GM19351 (cell line): ENCODE data around the gene GAS7.

Experiments
- ATAC-seq: cut with Tn5 transposase; IDR thresholded peaks from one replicate; pipeline ENCODE4 v1.9.1; 2021; ENCODE audit warnings: mild to moderate bottlenecking, moderate library complexity; ENCODE audit not compliant: unreplicated experiment

GAS7 gene

DNA sequence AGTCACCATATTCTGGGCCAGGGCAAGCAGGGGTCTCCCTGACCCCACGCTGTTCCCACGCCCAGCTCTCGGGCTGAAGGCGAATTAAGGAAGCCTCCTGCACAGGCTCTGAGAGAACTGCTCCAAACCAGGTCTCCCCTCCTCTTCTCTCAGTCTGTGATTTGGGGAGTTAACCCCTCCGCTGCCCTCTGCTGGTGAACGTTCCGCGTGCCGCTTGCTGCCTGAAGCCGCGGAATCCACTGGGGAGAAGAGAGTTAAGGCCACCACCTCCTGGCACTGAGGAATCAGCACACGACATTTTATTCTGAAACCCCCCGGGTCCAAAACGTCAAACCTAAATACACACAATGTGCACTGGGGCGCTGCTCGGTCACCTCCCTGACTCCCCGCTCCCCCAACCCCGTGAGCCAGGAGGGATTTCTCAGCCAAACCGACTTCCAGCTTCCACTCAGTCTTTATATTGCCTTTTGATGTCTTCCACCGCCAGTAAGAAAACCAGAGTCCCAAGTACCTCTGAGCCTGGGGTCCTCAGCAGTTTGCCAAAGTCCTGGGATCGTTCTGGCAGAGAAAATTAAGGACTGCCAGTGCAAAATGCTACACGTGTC, 238.9 kb downstream of the GAS7 start:
- no peak for ATAC-seq

DNA sequence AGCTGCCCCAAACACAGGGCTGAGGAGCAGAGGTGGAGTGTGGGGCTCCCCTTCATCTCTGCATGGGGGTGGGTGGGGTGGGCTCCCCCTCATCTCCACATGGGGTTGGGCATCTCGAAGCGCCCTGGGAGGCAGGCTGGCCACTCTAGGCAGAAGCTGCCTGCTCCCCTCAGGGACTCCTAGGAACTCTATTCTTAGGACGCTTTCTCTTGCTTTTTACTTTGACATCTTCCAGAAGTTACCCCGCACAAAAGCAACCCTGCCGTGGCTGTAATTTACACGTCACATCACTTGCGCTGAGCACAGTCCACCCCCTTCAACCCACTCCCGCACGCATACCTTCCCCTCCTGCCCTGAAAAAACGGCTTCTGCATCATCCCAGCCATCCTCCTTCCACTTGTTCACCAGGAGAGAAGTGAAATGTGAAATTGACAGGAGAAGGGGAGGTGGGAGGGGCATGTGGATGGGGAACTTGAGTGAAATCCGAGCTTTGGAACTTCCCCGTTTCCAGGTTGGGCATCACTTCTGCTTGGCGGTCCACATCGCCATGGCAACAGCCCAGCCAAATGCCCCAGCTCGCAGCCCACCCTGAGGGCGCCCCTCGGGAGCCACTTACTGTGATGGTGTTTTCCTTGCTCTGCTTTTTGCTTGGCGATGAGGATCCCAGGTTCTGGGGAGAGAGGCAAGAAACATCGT, 239.7 kb downstream of the GAS7 start:
- ATAC-seq: no peak

DNA sequence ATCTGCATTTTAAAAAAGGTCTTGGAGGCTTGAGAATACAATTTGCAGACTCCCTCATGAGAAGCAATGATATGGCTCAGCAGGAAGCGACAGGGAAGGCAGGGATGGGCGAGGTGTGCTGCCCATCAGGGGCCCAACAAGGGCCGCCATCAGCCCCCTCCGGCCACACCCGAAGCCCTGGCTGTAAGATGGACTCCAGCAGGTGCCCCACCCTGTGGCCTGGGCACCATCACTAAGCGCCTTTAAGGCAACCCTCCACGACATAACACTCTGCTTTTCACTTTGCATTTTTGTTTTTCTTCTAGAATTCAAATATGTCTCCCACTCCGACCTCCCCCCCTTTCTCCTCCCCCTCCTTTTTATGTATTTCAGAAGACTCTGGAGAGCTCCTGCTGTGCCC, 241.2 kb downstream of the GAS7 start:
- no peak for ATAC-seq

DNA sequence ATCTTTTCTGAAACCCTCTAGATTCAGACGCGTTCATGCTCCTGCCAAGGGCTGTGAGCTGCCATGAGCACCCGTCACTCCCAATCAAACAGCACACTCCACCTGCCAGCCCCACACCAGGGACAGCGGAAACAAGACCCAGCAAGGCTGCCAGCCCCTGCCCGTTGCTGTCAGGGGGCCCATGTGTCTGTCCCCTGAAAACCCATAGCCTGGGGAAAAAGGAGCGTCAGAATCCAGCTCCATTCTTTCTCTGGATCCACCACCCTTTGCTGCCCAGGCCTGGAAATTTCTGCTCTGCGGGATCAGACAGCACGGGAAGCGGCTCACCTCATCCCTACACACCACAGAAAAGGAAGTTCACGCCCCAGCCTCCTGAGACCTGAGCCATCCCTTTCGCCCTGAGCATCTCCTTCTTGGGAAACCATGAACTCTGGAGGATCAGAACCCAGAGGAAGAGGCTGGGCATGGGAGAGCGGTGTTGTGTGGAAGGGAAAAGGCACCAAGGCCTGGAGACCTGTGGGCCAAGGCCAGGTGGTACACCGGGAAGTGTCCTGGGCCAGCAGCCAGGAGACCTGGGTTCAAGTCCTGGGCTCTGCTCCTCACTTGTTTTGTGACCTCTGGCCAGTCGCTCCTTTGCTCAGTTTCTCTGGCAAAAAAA, 241.8 kb downstream of the GAS7 start:
- no peak for ATAC-seq

DNA sequence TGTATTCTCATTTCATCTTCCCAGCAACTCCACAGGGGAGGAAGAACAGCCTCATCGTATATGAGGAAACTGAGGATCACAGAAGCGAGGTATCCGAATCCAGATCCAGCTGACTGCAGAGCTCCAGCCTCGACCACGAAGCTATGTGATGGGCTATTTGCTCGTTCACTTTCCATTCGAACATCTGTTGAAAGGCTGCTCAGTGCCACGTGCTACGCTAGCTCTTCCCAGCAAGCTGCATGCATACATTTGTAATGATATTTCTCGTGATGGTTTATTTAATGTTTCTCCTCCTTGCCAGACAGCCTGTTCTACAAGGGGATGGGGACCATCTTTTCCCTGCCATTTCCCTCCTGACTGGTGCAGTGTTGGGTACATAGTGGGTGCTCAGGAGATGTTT, 244.9 kb downstream of the GAS7 start:
- ATAC-seq: no peak

DNA sequence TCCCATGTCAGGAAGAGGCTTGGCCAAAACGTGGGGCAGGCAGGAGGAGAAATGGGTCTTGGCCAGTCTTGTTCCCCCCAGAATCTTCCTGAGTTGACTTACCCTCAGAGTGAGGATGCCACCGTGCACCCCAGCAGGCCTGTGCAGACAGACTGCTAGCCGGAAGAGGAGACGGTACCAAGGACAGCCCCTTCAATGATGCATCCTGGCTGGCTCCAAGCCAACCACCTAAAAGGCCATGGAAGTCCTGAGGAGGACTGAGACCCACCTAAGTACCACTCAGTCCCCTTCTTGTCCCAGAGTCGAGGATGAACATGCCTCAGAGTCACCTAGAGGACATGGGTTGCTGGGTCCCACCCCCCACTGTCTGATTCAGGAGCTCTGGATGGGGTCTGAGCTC, 246.6 kb downstream of the GAS7 start:
- ATAC-seq: no peak

DNA sequence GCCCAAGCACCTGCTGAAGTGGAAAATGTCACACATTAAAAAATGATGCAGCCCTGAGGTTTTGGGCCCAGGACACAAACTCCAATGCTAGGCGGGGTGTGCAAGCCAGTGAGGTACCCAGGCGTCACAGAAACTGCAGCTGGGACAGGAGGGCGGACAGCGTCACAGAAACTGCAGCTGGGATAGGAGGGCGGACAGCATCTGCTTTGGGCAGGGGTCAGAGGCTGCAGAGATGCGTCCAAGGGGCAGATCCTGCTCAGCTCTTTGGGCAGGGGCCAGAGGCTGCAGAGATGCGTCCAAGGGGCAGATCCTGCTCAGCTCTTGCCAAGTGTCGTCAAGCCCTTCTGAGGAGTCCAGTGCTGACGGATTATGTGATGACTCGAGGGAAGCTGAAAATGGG, 249.5 kb downstream of the GAS7 start:
- no peak for ATAC-seq

DNA sequence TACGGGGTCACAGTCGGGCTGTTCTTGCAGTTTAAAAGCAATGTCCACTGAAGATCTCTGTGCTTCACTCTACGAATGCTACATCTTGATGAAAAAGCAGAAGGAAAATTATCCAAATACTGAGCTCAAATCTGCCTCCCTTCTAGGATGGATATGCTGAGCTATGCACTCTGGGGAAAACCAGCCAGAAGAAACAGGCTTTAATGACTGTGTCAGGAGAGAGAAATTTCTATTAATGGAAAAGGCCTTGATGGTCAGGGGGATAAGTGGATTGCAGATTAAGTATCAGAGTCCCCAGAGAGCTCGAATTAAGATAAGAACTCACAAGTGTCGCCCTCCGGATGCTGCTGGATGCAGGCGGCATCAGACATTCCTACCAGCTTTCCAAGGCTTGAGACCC, 253.7 kb downstream of the GAS7 start:
- ATAC-seq: no peak

DNA sequence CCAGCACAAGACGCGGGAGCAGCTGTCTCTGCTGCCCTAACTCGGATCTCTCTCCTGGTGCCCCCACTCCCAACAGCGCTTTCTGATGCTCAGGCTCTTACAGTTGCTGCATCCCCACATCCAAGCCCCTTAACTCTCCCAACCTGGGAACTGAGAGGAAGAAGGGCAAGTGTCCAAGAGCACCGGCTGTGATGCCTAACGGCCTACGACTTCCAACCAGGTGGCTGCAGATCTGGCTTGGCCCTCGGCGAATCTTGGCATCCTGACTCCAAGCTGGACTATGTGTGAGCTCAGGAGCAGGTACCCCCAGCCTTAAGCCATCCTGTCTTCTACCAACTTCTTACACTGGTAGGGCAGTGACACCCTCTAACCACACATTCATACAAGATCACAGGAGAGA, 255.1 kb downstream of the GAS7 start:
- ATAC-seq: no peak

DNA sequence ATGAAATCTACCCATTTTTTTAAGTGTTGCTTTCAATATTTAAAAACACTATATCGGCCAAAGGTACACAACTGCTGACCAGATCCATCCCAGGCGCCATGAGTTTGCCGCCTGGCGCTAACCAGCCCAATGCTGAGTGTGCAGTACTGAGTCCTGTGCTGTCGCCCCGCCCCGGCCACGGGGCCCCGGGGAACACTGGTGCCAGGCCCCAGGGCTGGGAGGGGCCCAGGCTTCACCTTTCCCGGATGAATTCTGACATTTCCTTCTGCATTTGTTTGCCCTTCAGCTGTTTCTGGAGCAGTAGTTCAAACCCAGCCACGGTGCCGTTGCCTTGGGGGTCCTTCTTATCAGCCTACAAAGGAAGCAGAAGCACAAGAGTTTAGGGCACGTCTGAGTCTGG, 255.5 kb downstream of the GAS7 start:
- ATAC-seq: no peak

DNA sequence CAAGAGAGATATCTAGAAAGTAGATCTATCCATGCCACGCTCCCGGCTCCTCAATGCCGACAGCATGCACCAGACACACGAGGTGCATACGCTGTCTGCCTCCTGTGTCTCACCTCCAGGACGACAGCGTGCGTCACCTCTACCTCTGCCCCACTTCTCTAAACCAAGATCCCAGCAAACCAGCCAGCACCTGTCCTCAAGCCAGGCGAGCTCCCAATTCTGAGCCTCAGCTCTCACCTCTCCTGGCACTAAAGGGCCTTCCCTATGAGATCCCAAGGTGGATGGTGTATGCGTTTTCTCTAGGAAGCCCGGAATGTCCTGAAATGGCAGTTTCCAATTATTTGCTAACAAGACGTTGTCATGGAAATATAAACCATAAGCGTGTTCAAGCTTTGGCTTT, 257.1 kb downstream of the GAS7 start:
- ATAC-seq: no peak

DNA sequence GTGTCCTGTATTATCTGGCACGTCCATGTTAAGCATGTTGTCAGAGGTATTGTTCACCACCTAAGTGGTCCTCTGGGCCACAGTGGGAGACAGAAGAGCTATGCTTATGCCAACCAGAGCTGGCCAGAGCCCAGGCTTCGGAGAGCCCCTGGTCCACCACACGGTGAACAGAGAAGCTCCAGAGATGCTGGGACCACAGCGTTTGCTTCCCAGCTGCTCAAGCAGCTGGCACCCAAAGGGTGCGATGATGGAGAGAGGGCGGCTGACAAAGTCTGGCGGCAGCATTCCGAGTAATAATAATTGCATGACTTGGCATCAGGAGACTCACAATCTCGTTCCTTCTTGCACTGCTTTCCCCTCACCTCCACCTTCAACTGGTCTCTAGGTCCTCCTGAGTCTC, 257.6 kb downstream of the GAS7 start:
- no peak for ATAC-seq

DNA sequence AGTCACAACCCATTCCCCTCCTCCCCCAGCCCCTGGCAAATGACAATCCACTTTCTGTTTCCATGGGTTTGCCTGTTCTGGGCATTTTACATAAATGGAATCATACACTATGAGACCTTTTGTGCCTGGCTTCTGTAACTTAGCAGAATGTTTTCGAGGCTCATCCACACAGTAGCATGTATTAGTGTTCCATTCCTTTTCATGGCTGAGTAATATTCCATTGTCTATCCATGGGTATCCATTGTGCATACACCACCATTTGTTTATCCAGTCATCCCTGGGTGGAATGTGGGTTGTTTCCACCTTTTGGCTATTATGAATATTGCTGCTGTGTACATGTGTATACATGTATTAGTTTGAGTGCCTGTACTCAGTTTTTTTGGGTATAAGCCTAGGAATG, 259.6 kb downstream of the GAS7 start:
- no peak for ATAC-seq

DNA sequence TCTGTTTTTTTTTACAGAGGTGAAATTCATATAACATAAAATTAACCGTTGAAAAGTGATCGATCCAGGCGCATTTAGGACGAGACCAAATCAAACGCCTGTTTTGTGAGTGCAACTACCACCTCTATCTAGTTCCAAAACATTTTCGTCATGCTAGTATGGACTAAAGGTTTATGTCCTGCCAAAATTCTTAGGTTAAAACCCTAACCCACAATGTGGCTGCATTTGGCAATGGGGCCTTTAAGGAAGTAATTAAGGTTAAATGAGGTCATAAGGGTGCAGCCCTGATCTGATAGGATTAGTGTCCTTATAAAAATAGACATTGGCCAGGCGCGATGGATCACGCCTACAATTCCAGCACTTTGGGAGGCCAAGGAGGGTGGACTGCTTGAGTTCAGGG, 260.5 kb downstream of the GAS7 start:
- no peak for ATAC-seq

DNA sequence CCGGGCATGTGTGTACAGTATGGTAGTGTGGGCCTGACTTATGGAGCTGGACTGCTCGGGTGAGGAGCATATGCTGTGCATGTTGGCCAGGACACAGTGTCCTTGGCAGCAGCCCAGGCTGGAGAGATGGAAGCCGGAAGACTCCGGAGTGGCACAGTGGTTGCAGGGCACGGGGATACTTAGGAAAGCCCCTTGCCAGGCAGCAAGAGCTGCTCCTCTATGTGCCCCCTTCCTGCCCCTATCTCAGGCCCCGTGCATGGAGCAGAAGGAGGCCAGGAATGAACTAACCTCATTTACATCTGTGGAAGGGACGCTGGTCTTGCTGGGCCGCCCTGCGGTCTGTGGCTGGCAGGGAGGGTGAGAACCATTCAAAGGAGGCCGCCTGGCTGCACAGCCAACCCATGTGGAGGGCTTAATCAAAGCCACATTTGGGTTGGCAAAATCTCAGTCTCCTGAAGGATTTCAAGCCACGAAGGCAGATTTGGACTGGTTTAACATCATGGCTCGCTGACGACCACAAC, 261.1 kb downstream of the GAS7 start:
- ATAC-seq: no peak

DNA sequence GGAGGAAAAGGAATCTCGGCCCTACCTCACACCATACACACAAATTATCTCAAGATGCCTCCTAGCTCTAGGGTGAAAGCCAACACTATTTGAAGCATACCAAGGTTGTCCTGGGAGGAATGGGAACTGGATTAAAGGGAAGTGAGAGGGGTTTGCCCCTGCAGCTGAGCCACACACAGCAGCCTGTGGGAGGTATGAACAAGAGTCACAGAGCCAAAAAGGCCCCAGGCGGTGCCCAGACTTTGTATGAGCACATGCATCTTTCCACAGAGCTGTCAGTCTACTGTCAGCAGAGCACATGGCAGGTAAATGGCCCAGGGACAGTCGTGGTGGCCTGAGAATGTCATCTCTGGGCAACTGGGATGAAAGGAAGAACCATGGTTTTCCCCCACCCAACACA, 262.3 kb downstream of the GAS7 start:
- no peak for ATAC-seq

DNA sequence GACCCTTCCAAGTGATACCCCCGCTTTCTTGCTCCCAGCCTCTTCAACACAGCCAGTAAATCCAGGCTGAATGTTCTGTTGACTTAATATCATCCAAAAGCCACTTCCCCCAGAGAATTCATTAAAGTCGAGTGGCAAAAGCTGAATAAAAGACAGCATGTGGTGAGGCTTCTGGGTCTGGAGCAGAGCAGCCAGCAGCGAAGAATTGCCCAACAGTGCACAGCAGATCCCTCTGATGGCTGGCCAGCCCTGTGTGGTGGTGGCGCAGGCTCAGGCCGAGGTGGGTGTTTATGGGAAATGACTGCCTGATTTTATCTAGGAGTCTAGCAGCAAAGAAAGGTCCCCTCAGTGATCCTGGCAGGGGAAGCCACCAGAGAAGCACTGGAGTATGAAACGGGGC, 263.0 kb downstream of the GAS7 start:
- ATAC-seq: no peak

DNA sequence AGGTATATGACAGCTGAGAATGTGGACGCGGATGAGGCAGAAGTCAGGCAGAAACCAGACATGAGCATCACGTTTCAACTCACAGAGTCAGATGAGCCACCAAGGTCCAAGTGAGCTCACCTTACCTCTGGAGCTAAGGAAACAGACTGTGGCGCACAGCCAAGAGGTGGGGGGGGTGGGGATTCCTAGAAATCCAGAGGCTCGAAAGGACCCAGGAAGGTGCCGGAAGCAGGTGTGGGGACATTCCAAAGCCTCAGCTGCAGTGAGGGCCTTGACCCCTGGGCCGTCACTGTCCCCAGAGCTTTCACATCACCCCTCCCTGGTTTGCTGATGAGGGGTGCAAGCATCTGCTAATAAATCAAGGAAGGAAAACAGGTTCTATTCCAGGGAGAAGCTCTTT, 264.1 kb downstream of the GAS7 start:
- ATAC-seq: no peak

DNA sequence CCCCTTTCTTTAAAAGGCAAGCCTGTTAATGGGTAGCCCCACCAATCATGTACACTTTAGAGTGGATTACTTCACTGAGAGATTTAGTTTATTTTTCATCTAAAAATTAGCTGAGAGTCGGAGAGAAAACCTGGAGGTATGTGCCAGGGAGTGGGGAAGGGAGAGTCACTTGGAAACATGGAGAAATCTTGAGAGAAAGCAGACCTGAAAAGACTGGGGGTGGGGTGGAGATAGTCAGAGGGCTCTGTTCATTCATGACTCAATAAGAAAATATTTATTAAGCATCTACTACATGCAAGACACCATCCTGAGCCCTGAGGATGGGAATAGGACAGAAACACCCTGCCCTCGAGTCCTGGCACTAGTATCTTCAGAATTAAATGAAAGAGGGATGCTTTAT, 265.9 kb downstream of the GAS7 start:
- ATAC-seq: no peak

DNA sequence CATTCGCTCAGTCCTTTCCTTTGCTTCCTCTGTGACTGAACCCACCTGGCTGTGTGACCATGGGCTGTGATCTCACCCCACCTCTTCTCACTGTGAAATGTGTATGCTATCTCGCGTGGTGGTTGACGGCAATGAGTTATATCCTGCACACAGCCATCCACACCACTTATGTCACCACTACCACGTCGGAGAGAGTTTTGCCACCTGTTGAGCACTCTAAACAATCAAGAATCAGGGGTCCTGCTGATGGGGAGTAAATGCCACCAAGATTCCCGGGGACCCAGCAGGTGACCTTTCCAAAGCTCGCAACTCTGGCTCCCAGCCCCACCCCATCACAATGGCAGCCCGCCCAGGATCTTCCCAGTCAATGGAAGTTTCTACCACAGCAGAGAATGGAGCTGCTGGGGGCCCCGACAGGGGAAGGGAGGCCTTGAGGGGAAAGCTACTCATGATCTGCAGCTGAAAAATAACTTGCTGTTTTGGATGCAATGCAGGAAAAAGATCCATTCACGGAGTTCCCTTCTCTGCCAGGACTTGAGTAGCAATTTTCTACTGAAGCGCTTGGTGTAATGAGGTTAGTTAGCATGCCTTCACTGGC, 267.2 kb downstream of the GAS7 start:
- ATAC-seq: no peak

DNA sequence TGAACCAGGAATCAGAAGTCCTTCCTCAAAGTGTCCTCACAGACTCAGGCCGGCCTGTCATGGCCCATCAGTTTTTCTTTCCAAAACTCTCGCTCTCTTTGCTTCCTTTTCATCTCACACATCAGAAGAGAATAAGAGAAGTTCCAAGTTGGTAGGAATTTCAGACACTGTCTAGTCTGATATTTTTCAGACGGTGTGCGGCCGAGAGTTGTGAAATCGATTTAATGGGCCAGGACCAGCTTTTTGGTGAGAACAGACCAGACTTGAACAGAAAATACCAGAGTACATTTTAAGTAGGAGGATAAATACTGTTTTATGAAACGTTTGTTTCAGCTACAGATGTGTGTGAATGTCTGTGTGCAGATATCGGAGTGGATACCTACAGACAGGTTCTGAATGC, 268.5 kb downstream of the GAS7 start:
- no peak for ATAC-seq
